Mucosa of stomach (tissue), 1 donor: ENCODE data around the gene NOX5.

ENCODE experiments used
- H3K27me3 ChIP-seq: one replicate; pipeline ENCODE4 v1.7.0; 2013; ENCODE audit warnings: mild to moderate bottlenecking, low read length; ENCODE audit not compliant: control insufficient read depth, insufficient read depth
- H3K36me3 ChIP-seq: one replicate; pipeline ENCODE4 v1.7.0; 2013; ENCODE audit warnings: low read length; ENCODE audit not compliant: control insufficient read depth, insufficient read depth
- H3K4me1 ChIP-seq: one replicate; pipeline ENCODE4 v1.7.0; 2013; ENCODE audit warnings: mild to moderate bottlenecking, low read length; ENCODE audit not compliant: control insufficient read depth, insufficient read depth
- H3K4me3 ChIP-seq: one replicate; pipeline ENCODE4 v1.7.0; 2013; ENCODE audit warnings: low read length
- H3K9ac ChIP-seq: one replicate; pipeline ENCODE4 v1.7.0; 2013; ENCODE audit warnings: mild to moderate bottlenecking, low read length, moderate library complexity
- H3K9me3 ChIP-seq: one replicate; pipeline ENCODE4 v1.7.0; 2013; ENCODE audit warnings: mild to moderate bottlenecking, low read length, moderate library complexity; ENCODE audit not compliant: control insufficient read depth
- donor health status: Pancreatic carcinoma.

NOX5 gene

GRCh38 chr15:68994149-68994548 is 20.3 kb upstream of the NOX5 start:
- H3K27me3 ChIP-seq, result no peaks in the 10 kb centered on the region
- peaks cover 12% of the 10 kb centered on the region for H3K4me1 ChIP-seq
- no peak overlapping the region for H3K9ac ChIP-seq
- no peaks in the 10 kb centered on the region for H3K36me3 ChIP-seq
- no peak overlapping the region for H3K4me3 ChIP-seq
- H3K9me3 ChIP-seq, result no peaks in the 10 kb centered on the region

GRCh38 chr15:68994981-68995761 is 19.3 kb upstream of the NOX5 start:
- H3K4me3 ChIP-seq, result no peak overlapping the region
- H3K4me1 ChIP-seq, result peaks cover 12% of the 10 kb centered on the region
- no peak overlapping the region for H3K9ac ChIP-seq
- H3K27me3 ChIP-seq, result no peaks in the 10 kb centered on the region
- H3K36me3 ChIP-seq, result no peaks in the 10 kb centered on the region
- no peaks in the 10 kb centered on the region for H3K9me3 ChIP-seq

GRCh38 chr15:68997050-68997449 is 17.4 kb upstream of the NOX5 start:
- no peaks in the 10 kb centered on the region for H3K27me3 ChIP-seq
- no peaks in the 10 kb centered on the region for H3K9me3 ChIP-seq
- no peak overlapping the region for H3K9ac ChIP-seq
- H3K4me3 ChIP-seq, result no peak overlapping the region
- no peaks in the 10 kb centered on the region for H3K36me3 ChIP-seq
- no peaks in the 10 kb centered on the region for H3K4me1 ChIP-seq

- Histone ChIP-seq H3K9me3 (no peaks in the 10 kb centered on the region), H3K4me1 (no peaks in the 10 kb centered on the region), H3K27me3 (no peaks in the 10 kb centered on the region), H3K4me3 (no peak overlapping the region), H3K36me3 (no peaks in the 10 kb centered on the region), H3K9ac (no peak overlapping the region)
Measured at GRCh38 chr15:68997930-68998777, 16.3 kb upstream of the NOX5 start.

- H3K9me3 ChIP-seq, result no peaks in the 10 kb centered on the region
- H3K36me3 ChIP-seq, result no peaks in the 10 kb centered on the region
- no peak overlapping the region for H3K9ac ChIP-seq
- H3K27me3 ChIP-seq, result no peaks in the 10 kb centered on the region
- H3K4me3 ChIP-seq, result no peak overlapping the region
- H3K4me1 ChIP-seq, result no peaks in the 10 kb centered on the region
Measured at GRCh38 chr15:68999091-68999490, 15.4 kb upstream of the NOX5 start.

GRCh38 chr15:69000091-69000490 is 14.4 kb upstream of the NOX5 start:
- H3K36me3 ChIP-seq, result no peaks in the 10 kb centered on the region
- no peaks in the 10 kb centered on the region for H3K9me3 ChIP-seq
- H3K27me3 ChIP-seq, result no peaks in the 10 kb centered on the region
- no peak overlapping the region for H3K4me3 ChIP-seq
- no peak overlapping the region for H3K9ac ChIP-seq
- H3K4me1 ChIP-seq, result no peaks in the 10 kb centered on the region

- H3K4me1 ChIP-seq, result no peaks in the 10 kb centered on the region
- no peak overlapping the region for H3K4me3 ChIP-seq
Measured at GRCh38 chr15:69000725-69001503, 13.6 kb upstream of the NOX5 start.

GRCh38 chr15:69002783-69003182 is 11.7 kb upstream of the NOX5 start:
- H3K4me3 ChIP-seq, result no peak overlapping the region
- H3K36me3 ChIP-seq, result no peaks in the 10 kb centered on the region
- no peaks in the 10 kb centered on the region for H3K4me1 ChIP-seq
- H3K9me3 ChIP-seq, result peaks cover 4% of the 10 kb centered on the region
- H3K9ac ChIP-seq, result no peak overlapping the region
- H3K27me3 ChIP-seq, result no peaks in the 10 kb centered on the region

More at GRCh38 chr15:69000725-69001503, 13.6 kb upstream of the NOX5 start:
- Histone ChIP-seq H3K36me3 (no peaks in the 10 kb centered on the region), H3K9ac (no peak overlapping the region), H3K9me3 (no peaks in the 10 kb centered on the region), H3K27me3 (no peaks in the 10 kb centered on the region)

GRCh38 chr15:69004011-69004410 is 10.5 kb upstream of the NOX5 start:
- Histone ChIP-seq H3K36me3 (no peaks in the 10 kb centered on the region), H3K4me1 (no peaks in the 10 kb centered on the region), H3K9me3 (peaks cover 12% of the 10 kb centered on the region), H3K27me3 (no peaks in the 10 kb centered on the region), H3K4me3 (no peak overlapping the region), H3K9ac (no peak overlapping the region)

- H3K4me3 ChIP-seq, result no peak overlapping the region
- no peaks in the 10 kb centered on the region for H3K36me3 ChIP-seq
- H3K9ac ChIP-seq, result no peak overlapping the region
- no peaks in the 10 kb centered on the region for H3K27me3 ChIP-seq
- H3K9me3 ChIP-seq, result peaks cover 12% of the 10 kb centered on the region
- H3K4me1 ChIP-seq, result no peaks in the 10 kb centered on the region
Measured at GRCh38 chr15:69008056-69008455, 6.4 kb upstream of the NOX5 start.

GRCh38 chr15:69009341-69009740 is 5.2 kb upstream of the NOX5 start:
- H3K27me3 ChIP-seq, result no peaks in the 10 kb centered on the region
- no peak overlapping the region for H3K9ac ChIP-seq
- peaks cover 12% of the 10 kb centered on the region for H3K9me3 ChIP-seq
- H3K36me3 ChIP-seq, result no peaks in the 10 kb centered on the region
- no peaks in the 10 kb centered on the region for H3K4me1 ChIP-seq
- no peak overlapping the region for H3K4me3 ChIP-seq

- H3K9ac ChIP-seq, result no peak overlapping the region
- H3K9me3 ChIP-seq, result peaks cover 12% of the 10 kb centered on the region
- H3K4me1 ChIP-seq, result no peaks in the 10 kb centered on the region
- H3K4me3 ChIP-seq, result no peak overlapping the region
- no peaks in the 10 kb centered on the region for H3K27me3 ChIP-seq
- H3K36me3 ChIP-seq, result no peaks in the 10 kb centered on the region
Measured at GRCh38 chr15:69011641-69012040, 2.9 kb upstream of the NOX5 start.
